CD4-positive, alpha-beta T cell treated with Interferon alpha-2 for 1 hour (primary cell): ENCODE measurements around the gene APBA1.

Source experiments
- DNase-seq, 2 donors: peaks; one replicate each; pipeline ENCODE4 v3.0.0-alpha.2; 2020 to 2022

APBA1 gene

GRCh38 chr9:69655065-69655464, 17.1 kb downstream of the APBA1 start:
- no peak for DNase-seq

GRCh38 chr9:69653261-69653660, 18.9 kb downstream of the APBA1 start:
- DNase-seq = no peak

- DNase-seq = no peak
Observed at GRCh38 chr9:69649566-69650250, 22.5 kb downstream of the APBA1 start.

- no peak for DNase-seq
Observed at GRCh38 chr9:69647804-69648203, 24.4 kb downstream of the APBA1 start.

- no peak for DNase-seq
Observed at GRCh38 chr9:69646810-69647209, 25.4 kb downstream of the APBA1 start.

GRCh38 chr9:69645488-69645887, 26.7 kb downstream of the APBA1 start:
- DNase-seq = no peak

- DNase-seq = no peak
Observed at GRCh38 chr9:69643098-69643497, 29.1 kb downstream of the APBA1 start.

- no peak for DNase-seq
Observed at GRCh38 chr9:69637817-69638200, 34.4 kb downstream of the APBA1 start.

- no peak for DNase-seq
Observed at GRCh38 chr9:69637193-69637816, 34.9 kb downstream of the APBA1 start.

- DNase-seq = no peak
Observed at GRCh38 chr9:69633716-69634115, 38.5 kb downstream of the APBA1 start.

- DNase-seq = no peak
Observed at GRCh38 chr9:69632768-69633167, 39.4 kb downstream of the APBA1 start.

GRCh38 chr9:69627281-69627680, 44.9 kb downstream of the APBA1 start:
- no peak for DNase-seq

- no peak for DNase-seq
Observed at GRCh38 chr9:69623276-69623675, 48.9 kb downstream of the APBA1 start.

- no peak for DNase-seq
Observed at GRCh38 chr9:69622676-69623075, 49.5 kb downstream of the APBA1 start.

- DNase-seq = no peak
Observed at GRCh38 chr9:69621730-69622460, 50.3 kb downstream of the APBA1 start.

GRCh38 chr9:69620731-69621130, 51.4 kb downstream of the APBA1 start:
- DNase-seq = no peak

- no peak for DNase-seq
Observed at GRCh38 chr9:69619233-69619632, 52.9 kb downstream of the APBA1 start.

- DNase-seq = no peak
Observed at GRCh38 chr9:69617006-69617405, 55.2 kb downstream of the APBA1 start.

- DNase-seq = no peak
Observed at GRCh38 chr9:69615880-69616279, 56.3 kb downstream of the APBA1 start.

GRCh38 chr9:69611221-69611620, 61.0 kb downstream of the APBA1 start:
- no peak for DNase-seq

GRCh38 chr9:69609156-69609555, 63.0 kb downstream of the APBA1 start:
- no peak for DNase-seq

GRCh38 chr9:69606089-69606488, 66.1 kb downstream of the APBA1 start:
- no peak for DNase-seq

- DNase-seq = no peak
Observed at GRCh38 chr9:69605406-69605805, 66.8 kb downstream of the APBA1 start.

GRCh38 chr9:69604568-69605219, 67.5 kb downstream of the APBA1 start:
- DNase-seq = no peak
